Suprapubic skin (tissue), 4 donors: ENCODE data around the gene PLA2G10. TPM values are rescaled to one million over a fixed set of nuclear protein-coding genes. Genes with fewer than 3 reads are reported as not detected.
"Not testable (repeated sequence)": the region's sequence is repeated elsewhere in the genome, so short reads cannot be mapped to it uniquely, and the experiment has no call there.

Source experiments
- DNase-seq, 2 donors: peaks; one replicate each; pipeline ENCODE4 v3.0.0-alpha.2; 2019; ENCODE audit warnings: low spot score in 2 of 2
- H3K27ac ChIP-seq: fragments of 200-600 bp; sonication (generic); one replicate; pipeline ENCODE4 v1.5.1; 2019
- H3K27me3 ChIP-seq: fragments of 200-600 bp; sonication (generic); one replicate; pipeline ENCODE4 v1.5.1; 2019
- H3K36me3 ChIP-seq: fragments of 200-600 bp; sonication (generic); one replicate; pipeline ENCODE4 v1.5.1; 2019
- H3K4me1 ChIP-seq: fragments of 200-600 bp; sonication (generic); one replicate; pipeline ENCODE4 v1.5.1; 2019
- H3K4me3 ChIP-seq: fragments of 200-600 bp; sonication (generic); one replicate; pipeline ENCODE4 v1.5.1; 2019; ENCODE audit warnings: mild to moderate bottlenecking
- H3K9me3 ChIP-seq: fragments of 200-600 bp; sonication (generic); one replicate; pipeline ENCODE4 v1.5.1; 2019
- EP300 ChIP-seq: sonication (generic); formaldehyde crosslinking; IDR thresholded peaks from one replicate; pipeline ENCODE4 v1.6.1; 2017; ENCODE audit warnings: antibody characterized with exemption
- POLR2A ChIP-seq, 2 donors: fragments of 450-650 bp; IDR thresholded peaks; one replicate each; pipeline ENCODE4 v1.6.1; 2017; ENCODE audit warnings: antibody characterized with exemption in 2 of 2, mild to moderate bottlenecking in 2 of 2, moderate library complexity in 2 of 2
- POLR2AphosphoS5 ChIP-seq, 3 donors: sonication (generic); formaldehyde crosslinking; IDR thresholded peaks; one replicate each; pipeline ENCODE4 v1.6.1; 2017; ENCODE audit warnings: antibody characterized with exemption in 3 of 3
- WGBS: methylation state at CpG from one replicate; pipeline ENCODE4 v1.1.5; 2018; 5-methylcytosine and 5-hydroxymethylcytosine counted together
- total RNA-seq, 4 donors: library from RNA; depleted of rRNA; stranded (reverse); fragments of >200 nt; gene quantifications; one replicate each; pipeline ENCODE4 v1.1.0, GENCODE V29; 2016
- TF ChIP-seq, protein P1 (sequence below), 2 donors: fragments of 200-600 bp in 1 of 2; fragments of 450-650 bp in 1 of 2; sonication (generic) in 1 of 2; IDR thresholded peaks; one replicate each; pipeline ENCODE4 v1.5.1; 2016 to 2019; ENCODE audit warnings: antibody characterized with exemption in 2 of 2, mild to moderate bottlenecking in 1 of 2, moderate library complexity in 1 of 2

The PLA2G10 gene
- total RNA-seq, 4 donors from 2014 or later, result not detected

DNA sequence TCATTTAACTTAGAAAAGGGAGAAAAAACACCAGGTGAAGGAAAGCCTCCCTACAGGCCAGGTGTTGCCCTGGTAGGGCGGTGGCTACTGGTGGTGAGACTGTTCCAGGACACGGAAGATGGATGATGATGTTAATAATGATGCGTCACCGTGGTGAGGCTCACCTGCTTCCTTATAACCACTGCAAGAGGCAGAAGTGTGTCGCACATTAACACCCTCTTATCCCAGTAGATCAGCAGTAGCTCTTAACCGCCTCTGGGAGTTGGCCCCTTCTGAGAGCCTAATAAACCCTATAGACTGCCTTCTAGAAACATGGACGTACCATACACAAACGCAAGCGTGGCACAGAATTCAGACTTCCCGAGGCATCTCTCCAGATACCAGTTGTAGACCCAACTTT is 53.6 kb downstream of the PLA2G10 start:
- H3K36me3 ChIP-seq, result peaks cover 25% of the 10 kb centered on the region
- H3K9me3 ChIP-seq, result no peaks in the 10 kb centered on the region
- no peak for TF ChIP-seq EP300
- WGBS, result 73% methylated on average over 10 of the region's 10 CpGs
- H3K4me1 ChIP-seq, result peaks cover 16% of the 10 kb centered on the region
- DNase-seq, result peak in 1 of 2 donors; percentile 27
- no peaks in the 10 kb centered on the region for H3K27me3 ChIP-seq
- H3K27ac ChIP-seq, result no peak overlapping the region
- no peak overlapping the region for H3K4me3 ChIP-seq

DNA sequence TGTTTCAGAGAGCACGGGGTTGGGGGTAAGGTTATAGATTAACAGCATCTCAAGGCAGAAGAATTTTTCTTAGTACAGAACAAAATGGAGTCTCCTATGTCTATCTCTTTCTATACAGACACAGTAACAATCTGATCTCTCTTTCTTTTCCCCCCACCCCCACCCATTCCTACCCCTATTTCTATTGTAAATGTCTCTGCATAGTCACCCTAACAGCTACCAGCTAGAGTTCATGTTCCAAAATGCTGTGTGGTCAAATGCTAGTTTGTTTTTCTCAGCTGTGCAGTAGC is 57.2 kb downstream of the PLA2G10 start:
- not testable (repeated sequence) for H3K27me3 ChIP-seq, DNase-seq, H3K9me3 ChIP-seq, H3K4me3 ChIP-seq
- Histone ChIP-seq H3K4me1 (peaks cover 43% of the 10 kb centered on the region), H3K36me3 (peaks cover 11% of the 10 kb centered on the region), H3K27ac (peak overlapping the region; percentile 52)
- WGBS, result 21% methylated on average over 1 of the region's 1 CpG

DNA sequence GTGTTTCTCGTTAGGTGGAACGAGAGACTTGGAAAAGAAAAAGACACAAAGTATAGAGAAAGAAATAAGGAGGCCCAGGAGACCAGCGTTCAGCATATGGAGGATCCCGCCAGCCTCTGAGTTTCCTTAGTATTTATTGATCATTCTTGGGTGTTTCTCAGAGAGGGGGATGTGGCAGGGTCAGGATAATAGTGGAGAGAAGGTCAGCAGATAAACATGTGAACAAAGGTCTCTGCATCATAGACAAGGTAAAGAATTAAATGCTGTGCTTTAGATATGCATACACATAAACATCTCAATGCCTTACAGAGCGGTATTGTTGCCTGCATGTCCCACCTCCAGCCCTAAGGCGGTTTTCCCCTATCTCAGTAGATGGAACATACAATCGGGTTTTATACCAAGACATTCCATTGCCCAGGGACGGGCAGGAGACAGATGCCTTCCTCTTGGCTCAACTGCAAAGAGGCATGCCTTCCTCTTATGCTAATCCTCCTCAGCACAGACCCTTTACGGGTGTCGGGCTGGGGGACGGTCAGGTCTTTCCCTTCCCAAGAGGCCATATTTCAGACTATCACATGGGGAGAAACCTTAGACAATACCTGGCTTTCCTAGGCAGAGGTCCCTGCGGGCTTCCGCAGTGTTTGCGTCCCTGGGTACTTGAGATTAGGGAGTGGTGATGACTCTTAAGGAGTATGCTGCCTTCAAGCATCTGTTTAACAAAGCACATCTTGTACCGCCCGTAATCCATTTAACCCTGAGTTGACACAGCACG is 57.7 kb downstream of the PLA2G10 start:
- 46% methylated on average over 16 of the region's 17 CpGs for WGBS
- TF ChIP-seq POLR2AphosphoS5 (IDR thresholded peaks at IDR 0.05), result peak in 1 of 3 donors; percentile 41
- Histone ChIP-seq H3K36me3 (peaks cover 10% of the 10 kb centered on the region), H3K4me1 (peaks cover 46% of the 10 kb centered on the region), H3K27ac (peak overlapping the region; percentile 52)
- H3K27me3 ChIP-seq, H3K9me3 ChIP-seq, H3K4me3 ChIP-seq: not testable (repeated sequence)
- peak in 1 of 2 donors; percentile 52 for DNase-seq

DNA sequence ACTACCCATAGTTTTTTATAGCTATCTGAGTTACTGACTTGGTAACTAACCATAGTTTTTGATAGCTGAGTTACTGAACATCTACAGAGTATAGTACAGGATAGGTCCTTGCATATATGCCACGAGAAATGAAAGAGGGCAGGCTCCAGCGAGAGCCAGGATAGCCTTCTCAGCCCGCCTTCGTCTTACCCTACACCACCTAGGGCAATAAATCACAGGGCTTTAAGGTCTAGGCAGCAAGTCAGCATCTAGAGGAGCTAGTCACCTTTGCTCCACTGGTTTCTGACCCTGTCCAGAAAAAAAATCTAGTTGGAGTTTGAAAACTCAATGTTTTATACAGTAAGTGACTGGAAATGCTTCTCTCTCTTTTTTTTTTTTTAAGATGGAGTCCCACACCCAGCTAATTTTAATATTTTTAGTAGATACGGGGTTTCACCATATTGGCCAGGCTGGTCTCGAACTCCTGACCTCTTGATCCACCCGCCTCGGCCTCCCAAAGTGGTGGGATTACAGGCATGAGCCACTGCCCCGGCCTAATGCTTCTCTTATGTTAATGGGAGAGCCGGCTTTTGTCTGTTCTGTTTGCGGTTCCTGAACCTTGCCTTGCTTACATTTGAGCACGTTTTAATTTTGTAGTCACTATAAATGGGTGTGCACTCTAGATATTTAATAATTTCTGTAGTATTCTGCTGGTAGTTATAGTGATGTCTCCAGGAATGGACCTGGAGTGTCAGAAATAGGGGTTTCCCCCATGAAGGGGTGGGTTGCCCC is 58.5 kb downstream of the PLA2G10 start:
- Histone ChIP-seq H3K36me3 (peaks cover 4% of the 10 kb centered on the region), H3K9me3 (no peaks in the 10 kb centered on the region), H3K4me1 (peaks cover 48% of the 10 kb centered on the region), H3K27ac (no peak overlapping the region), H3K27me3 (no peaks in the 10 kb centered on the region), H3K4me3 (no peak overlapping the region)
- WGBS, result 65% methylated on average over 12 of the region's 12 CpGs
- TF ChIP-seq POLR2AphosphoS5 (IDR thresholded peaks at IDR 0.05) (no peak), POLR2A (IDR thresholded peaks at IDR 0.05) (no peak), EP300 (no peak)
- TF ChIP-seq, protein P1, sequence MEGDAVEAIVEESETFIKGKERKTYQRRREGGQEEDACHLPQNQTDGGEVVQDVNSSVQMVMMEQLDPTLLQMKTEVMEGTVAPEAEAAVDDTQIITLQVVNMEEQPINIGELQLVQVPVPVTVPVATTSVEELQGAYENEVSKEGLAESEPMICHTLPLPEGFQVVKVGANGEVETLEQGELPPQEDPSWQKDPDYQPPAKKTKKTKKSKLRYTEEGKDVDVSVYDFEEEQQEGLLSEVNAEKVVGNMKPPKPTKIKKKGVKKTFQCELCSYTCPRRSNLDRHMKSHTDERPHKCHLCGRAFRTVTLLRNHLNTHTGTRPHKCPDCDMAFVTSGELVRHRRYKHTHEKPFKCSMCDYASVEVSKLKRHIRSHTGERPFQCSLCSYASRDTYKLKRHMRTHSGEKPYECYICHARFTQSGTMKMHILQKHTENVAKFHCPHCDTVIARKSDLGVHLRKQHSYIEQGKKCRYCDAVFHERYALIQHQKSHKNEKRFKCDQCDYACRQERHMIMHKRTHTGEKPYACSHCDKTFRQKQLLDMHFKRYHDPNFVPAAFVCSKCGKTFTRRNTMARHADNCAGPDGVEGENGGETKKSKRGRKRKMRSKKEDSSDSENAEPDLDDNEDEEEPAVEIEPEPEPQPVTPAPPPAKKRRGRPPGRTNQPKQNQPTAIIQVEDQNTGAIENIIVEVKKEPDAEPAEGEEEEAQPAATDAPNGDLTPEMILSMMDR (IDR thresholded peaks at IDR 0.05), result no peak
- peak in 1 of 2 donors; percentile 24 for DNase-seq

DNA sequence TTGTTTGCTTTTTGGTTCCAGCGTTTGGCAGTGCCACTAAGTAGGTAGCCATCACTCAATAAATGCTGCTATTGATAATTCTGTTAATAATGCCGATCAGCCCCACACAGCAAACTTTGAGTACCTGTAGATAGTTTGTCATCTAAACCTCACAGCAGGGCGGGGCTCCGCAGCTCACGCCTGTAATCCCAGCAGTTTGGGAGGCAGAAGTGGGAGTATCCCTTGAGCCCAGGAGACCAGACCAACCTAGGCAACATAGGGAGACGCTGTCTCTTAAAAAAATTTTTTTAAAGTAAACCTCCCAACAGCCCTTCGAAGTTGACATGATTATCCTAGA is 59.8 kb downstream of the PLA2G10 start:
- Histone ChIP-seq H3K4me3 (peak overlapping the region; percentile 97), H3K27me3 (no peaks in the 10 kb centered on the region), H3K9me3 (no peaks in the 10 kb centered on the region), H3K4me1 (peaks cover 55% of the 10 kb centered on the region), H3K36me3 (peaks cover 4% of the 10 kb centered on the region), H3K27ac (peak overlapping the region; percentile 34)
- peak in 1 of 2 donors; percentile 57 for DNase-seq
- TF ChIP-seq POLR2AphosphoS5 (IDR thresholded peaks at IDR 0.05) (no peak), POLR2A (IDR thresholded peaks at IDR 0.05) (no peak), EP300 (no peak)
- TF ChIP-seq, protein P1 (IDR thresholded peaks at IDR 0.05), result no peak
- WGBS, result 65% methylated on average over 7 of the region's 7 CpGs

DNA sequence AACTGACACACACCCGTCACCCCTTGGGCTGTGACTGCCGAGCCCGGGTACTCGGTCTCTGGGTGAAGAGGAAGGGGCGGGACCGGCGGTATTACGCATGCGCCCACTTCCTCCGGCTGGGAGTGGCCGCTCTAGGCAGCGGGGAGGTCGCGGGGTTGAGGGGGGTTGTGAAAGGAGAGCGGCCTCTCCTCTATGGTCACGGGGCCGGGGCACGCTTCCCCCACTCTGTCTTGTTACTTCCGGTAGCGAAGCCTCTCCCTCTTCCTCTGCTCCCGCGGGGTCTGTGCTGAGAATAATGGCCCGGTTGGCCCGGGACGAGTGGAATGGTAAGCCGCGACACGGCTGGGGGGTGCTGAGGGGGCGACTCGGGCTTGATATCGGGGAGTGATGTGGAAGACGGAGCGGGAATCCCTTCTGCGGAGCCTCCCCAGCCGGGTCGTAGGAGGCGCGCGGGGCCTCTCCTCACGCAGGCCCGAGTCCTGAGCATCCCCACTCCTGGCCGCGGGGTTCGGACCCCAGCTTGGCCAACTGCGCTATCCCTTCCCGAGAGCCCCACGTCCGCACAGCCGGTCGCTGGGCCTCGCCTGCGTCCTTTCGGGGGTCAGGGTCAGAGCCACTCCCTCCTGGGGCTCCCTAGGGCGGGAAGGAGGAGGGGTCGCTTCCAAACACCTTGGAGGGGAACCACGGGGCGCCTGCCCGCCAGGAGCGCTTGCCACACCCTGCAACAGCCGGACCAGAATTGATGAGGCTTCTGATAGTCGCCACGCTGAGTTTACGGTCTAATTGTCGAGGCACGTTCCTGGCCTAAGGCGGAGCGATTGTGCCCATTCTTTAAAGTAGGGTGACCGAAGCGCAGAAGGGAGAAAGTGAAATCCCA is 61.2 kb downstream of the PLA2G10 start, which contains the start of gene BFAR:
BFAR (plus strand) TSS at position 259 of the 877 bp plus-strand sequence. CDS start 11,396 bp downstream, outside the sequence.
- H3K9me3 ChIP-seq, result no peaks in the 10 kb centered on the region
- peaks cover 64% of the 10 kb centered on the region for H3K4me1 ChIP-seq
- H3K27ac ChIP-seq, result peak within 1 kb of the TSS; percentile 98
- no peaks in the 10 kb centered on the region for H3K36me3 ChIP-seq
- no peaks in the 10 kb centered on the region for H3K27me3 ChIP-seq
- H3K4me3 ChIP-seq, result peak within 1 kb of the TSS; percentile 97
- TF ChIP-seq, protein P1 (IDR thresholded peaks at IDR 0.05), result no peak
- peak in 1 of 2 donors; percentile 98 for TF ChIP-seq POLR2A (IDR thresholded peaks at IDR 0.05)
- TF ChIP-seq EP300, result no peak
- peak; percentile 83 to 97 (median 92) for TF ChIP-seq POLR2AphosphoS5 (IDR thresholded peaks at IDR 0.05)
- WGBS, result under 1% methylated on average over 49 of the region's 69 CpGs
- DNase-seq, result peak; percentile 100

DNA sequence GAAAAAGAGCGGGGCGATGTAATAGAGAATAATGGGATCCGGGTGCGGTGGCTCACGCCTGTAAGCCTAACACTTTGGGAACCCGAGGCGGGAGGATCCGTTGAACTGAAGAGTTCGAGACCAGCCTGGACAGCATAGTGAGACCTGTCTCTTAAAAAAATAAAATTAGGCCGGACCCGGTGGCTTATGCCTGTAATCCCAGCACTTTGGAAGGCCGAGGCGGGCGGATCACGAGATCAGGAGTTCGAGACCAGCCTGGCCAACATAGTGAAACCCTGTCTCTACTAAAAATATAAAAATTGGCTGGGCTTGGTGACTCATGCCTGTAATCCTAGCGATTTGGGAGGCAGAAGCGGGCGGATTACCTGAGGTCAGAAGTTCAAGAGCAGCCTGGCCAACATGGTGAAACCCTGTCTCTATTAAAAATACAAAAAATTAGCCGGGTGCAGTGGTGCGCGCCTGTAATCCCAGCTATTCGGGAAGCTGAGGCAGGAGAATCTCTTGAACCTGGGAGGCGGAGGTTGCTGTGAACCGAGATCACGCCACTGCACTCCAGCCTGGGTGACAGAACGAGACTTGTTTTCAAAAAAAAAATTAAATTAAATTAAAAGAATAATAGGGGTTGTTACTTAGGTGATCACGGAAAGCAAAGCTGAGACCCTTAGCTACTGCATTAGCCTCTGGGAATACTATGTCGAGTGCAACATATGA is 63.3 kb downstream of the PLA2G10 start:
- H3K27ac ChIP-seq, result peak overlapping the region; percentile 86
- H3K4me3 ChIP-seq, result peak overlapping the region; percentile 96
- H3K9me3 ChIP-seq, H3K27me3 ChIP-seq: not testable (repeated sequence)
- DNase-seq, result peak in 1 of 2 donors; percentile 66
- H3K36me3 ChIP-seq, result peaks cover 19% of the 10 kb centered on the region
- 86% methylated on average over 29 of the region's 29 CpGs for WGBS
- peaks cover 50% of the 10 kb centered on the region for H3K4me1 ChIP-seq
